Keratinocyte (primary cell): Measurements from ENCODE around the gene SDC3.

Experiments used
- EZH2 ChIP-seq: IDR thresholded peaks from one replicate; pipeline ENCODE4 v1.6.1; 2012; ENCODE audit warnings: inconsistent platforms, mild to moderate bottlenecking, low read length, moderate library complexity
- TF ChIP-seq, protein P1 (sequence below), 3 experiments: IDR thresholded peaks in 1 of 3; conservative IDR thresholded peaks in 1 of 3; optimal IDR thresholded peaks in 1 of 3; 2 replicates in 2 of 3; 3 replicates in 1 of 3; pipeline versions ENCODE3 to v1.5.1; 2011; ENCODE audit warnings: low read length in 3 of 3, mild to moderate bottlenecking in 3 of 3, moderate library complexity in 2 of 3, control low read depth in 1 of 3, inconsistent platforms in 1 of 3; ENCODE audit not compliant: insufficient read depth in 2 of 3; ENCODE audit errors: extremely low read depth in 1 of 3

GRCh38 chr1:30822966-30823581 lies 85.5 kb downstream of the SDC3 start:
- TF ChIP-seq, protein P1, sequence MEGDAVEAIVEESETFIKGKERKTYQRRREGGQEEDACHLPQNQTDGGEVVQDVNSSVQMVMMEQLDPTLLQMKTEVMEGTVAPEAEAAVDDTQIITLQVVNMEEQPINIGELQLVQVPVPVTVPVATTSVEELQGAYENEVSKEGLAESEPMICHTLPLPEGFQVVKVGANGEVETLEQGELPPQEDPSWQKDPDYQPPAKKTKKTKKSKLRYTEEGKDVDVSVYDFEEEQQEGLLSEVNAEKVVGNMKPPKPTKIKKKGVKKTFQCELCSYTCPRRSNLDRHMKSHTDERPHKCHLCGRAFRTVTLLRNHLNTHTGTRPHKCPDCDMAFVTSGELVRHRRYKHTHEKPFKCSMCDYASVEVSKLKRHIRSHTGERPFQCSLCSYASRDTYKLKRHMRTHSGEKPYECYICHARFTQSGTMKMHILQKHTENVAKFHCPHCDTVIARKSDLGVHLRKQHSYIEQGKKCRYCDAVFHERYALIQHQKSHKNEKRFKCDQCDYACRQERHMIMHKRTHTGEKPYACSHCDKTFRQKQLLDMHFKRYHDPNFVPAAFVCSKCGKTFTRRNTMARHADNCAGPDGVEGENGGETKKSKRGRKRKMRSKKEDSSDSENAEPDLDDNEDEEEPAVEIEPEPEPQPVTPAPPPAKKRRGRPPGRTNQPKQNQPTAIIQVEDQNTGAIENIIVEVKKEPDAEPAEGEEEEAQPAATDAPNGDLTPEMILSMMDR (optimal IDR thresholded peaks at IDR 0.05 in 1 of 3, IDR thresholded peaks at IDR 0.05 in 1 of 3, conservative IDR thresholded peaks at IDR 0.05 in 1 of 3; ENCODE audit: extremely low read depth in 1 of 3, insufficient read depth in 2 of 3, low read length in 3 of 3): no peak
- no peak for TF ChIP-seq EZH2
